Testis (tissue), 2 donors: ENCODE measurements around the gene SMARCD2.
"Not testable (repeated sequence)": the region's sequence is repeated elsewhere in the genome, so short reads cannot be mapped to it uniquely, and the experiment has no call there.

ENCODE experiments used
- CTCF ChIP-seq, 3 experiments: fragments of 450-650 bp in 2 of 3; fragments of 200-600 bp in 1 of 3; sonication (generic) in 1 of 3; IDR thresholded peaks; one replicate each; pipeline ENCODE4 v1.5.1; 2016 to 2019; ENCODE audit warnings: antibody characterized with exemption in 3 of 3, mild to moderate bottlenecking in 2 of 3, moderate library complexity in 1 of 3
- POLR2A ChIP-seq: fragments of 450-650 bp; IDR thresholded peaks from one replicate; pipeline ENCODE4 v1.6.1; 2017; ENCODE audit warnings: antibody characterized with exemption, mild to moderate bottlenecking, moderate library complexity

GRCh38 chr17:63874693-63875092, 32.2 kb upstream of the SMARCD2 start:
- not testable (repeated sequence) for TF ChIP-seq CTCF (IDR thresholded peaks at IDR 0.05); POLR2A
